Activated CD4-positive, alpha-beta T cell treated with anti-CD3 and anti-CD28 coated beads for 36 hours (primary cell): Measurements from ENCODE around the gene CBX4. TPM values are rescaled to one million over a fixed set of nuclear protein-coding genes. Genes with fewer than 3 reads are reported as not detected.

Source experiments
- ATAC-seq: fragments of 200-7000 bp; cut with Tn5 transposase; one replicate; pipeline ENCODE4 v1.10.0; 2021; ENCODE audit warnings: mild to moderate bottlenecking, moderate library complexity
- CTCF ChIA-PET: fragments of 350-600 bp; sonication (Branson Sonifier 250); formaldehyde crosslinking; loops from one replicate; lab custom pipeline; 2021; ENCODE audit warnings: antibody characterized with exemption; lab: Charles Lee
- POLR2A ChIA-PET: fragments of 350-600 bp; sonication (Branson Sonifier 250); formaldehyde crosslinking; loops from one replicate; lab custom pipeline; 2021; ENCODE audit warnings: antibody characterized with exemption, inconsistent platforms; lab: Charles Lee
- DNase-seq: peaks from one replicate; pipeline ENCODE4 v3.0.0-alpha.2; 2020
- H3K27ac Mint-ChIP-seq: one replicate; pipeline ENCODE4 v1.8.0; 2021; ENCODE audit warnings: mixed read lengths
- H3K27me3 Mint-ChIP-seq: one replicate; pipeline ENCODE4 v1.8.0; 2021; ENCODE audit warnings: mixed read lengths
- H3K36me3 Mint-ChIP-seq: one replicate; pipeline ENCODE4 v1.8.0; 2021; ENCODE audit warnings: low read depth, mixed read lengths
- H3K4me1 Mint-ChIP-seq: one replicate; pipeline ENCODE4 v1.8.0; 2021; ENCODE audit warnings: mixed read lengths
- H3K4me3 Mint-ChIP-seq: one replicate; pipeline ENCODE4 v1.8.0; 2021; ENCODE audit warnings: mild to moderate bottlenecking, moderate library complexity, mixed read lengths
- H3K9me3 Mint-ChIP-seq: one replicate; pipeline ENCODE4 v1.8.0; 2021; ENCODE audit warnings: low read depth, mixed read lengths
- intact Hi-C, 2 experiments: fragments of 100-400 bp; cut with DNase I in 1 of 2; cut with micrococcal nuclease in 1 of 2; formaldehyde crosslinking; loops; one replicate each; pipeline versions ENCODE4 v1.14.2 to v1.15.1; 2022 to 2024; cut with DNase I, micrococcal nuclease
- total RNA-seq, 2 experiments: library from RNA; stranded (reverse); gene quantifications; one replicate each; pipeline ENCODE4 v1.2.3, GENCODE V29; 2021

CBX4 gene
- total RNA-seq, 2 experiments from 2014 or later, result 14.9 to 18.5 TPM

DNA sequence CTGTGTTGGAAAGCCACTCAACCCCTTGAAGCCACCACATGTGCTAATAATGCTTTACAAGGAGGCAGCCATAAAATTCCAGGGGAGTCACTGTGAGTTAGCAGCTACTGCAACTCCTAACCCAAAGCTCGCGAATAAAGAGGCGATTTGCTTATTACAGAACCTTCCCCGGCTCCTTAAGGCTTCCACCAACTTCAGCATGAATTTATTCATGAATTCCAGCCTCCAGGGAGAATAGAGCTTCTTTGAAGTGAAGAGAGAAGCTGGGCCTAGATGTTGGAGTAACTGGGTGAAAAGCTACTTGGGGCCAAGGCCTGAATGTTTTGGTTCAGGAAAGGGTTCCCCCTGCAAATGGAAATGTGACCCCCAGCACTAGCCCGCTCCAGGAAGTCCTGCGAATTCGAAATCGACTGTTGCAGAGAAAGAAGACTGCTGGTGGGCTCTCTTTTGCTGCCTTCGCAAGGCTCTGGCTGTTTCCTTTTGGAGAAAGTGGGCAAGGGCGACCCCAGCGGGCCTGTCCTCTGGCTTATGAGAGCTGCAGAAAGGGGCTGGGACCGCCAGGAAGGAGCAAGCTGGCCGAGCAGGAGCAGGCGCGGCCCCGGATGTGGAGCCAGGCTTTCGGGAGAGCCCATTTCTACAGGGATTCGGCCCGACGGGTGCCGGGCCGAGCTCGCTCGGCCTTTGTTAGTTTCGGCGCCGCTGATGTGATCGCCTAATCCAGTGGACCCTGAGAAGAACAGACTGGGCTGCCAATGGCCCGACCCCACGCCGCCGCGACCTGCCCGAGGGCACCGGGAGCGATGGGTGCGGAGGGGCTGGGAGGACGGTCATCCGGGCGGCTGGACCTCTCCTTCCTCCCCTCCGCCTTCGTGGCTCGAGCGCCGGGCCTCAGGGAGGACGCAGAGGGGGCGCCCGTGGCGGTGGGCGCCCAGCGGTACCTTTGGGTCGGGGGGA is 50.0 kb downstream of the CBX4 start:
- Mint-ChIP-seq H3K4me1 (peaks cover 4% of the 10 kb centered on the region), H3K36me3 (no peaks in the 10 kb centered on the region), H3K27ac (no peak overlapping the region), H3K9me3 (no peaks in the 10 kb centered on the region), H3K27me3 (peaks cover 49% of the 10 kb centered on the region), H3K4me3 (no peak overlapping the region)
- ChIA-PET CTCF (interaction anchor here (0.6 to 1.5 kb wide), 15 partner anchors 8 to 407 kb away, joined by 3 to 6 read pairs (median 3); partner anchors contain the start of gene CBX8), POLR2A (interaction anchor here (0.5 kb wide), 1 partner anchor 24 kb away, joined by 3 read pairs; no protein-coding TSS in a partner anchor)
- no peak for ATAC-seq
- intact Hi-C loops, result no loop called here
- DNase-seq, result no peak

DNA sequence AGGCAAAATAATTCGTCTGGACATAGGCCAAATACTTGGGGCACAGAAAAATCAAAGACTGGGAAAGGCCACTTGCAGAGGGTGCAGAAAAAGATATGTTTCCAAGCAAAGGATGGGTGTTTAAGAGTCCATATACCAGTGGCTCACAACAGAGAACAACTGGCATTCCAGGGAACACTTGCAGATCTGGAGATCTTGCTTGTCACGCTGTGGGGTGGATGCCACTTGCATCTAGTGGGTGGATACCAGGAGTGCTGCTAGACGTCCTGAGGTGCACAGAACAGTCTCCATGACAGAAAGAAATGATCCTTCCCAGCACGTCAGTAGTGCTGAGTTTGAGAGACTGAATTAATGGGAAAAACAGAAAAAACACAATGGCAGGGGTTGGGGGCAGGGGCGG is 50.8 kb downstream of the CBX4 start:
- H3K9me3 Mint-ChIP-seq, result no peaks in the 10 kb centered on the region
- ATAC-seq (no peak), DNase-seq (no peak)
- peaks cover 46% of the 10 kb centered on the region for H3K27me3 Mint-ChIP-seq
- intact Hi-C loops, result no loop called here
- no peak overlapping the region for H3K4me3 Mint-ChIP-seq
- H3K36me3 Mint-ChIP-seq, result no peaks in the 10 kb centered on the region
- no peak overlapping the region for H3K27ac Mint-ChIP-seq
- ChIA-PET CTCF (interaction anchor here (0.8 to 1.5 kb wide), 8 partner anchors 9 to 205 kb away, joined by 3 to 6 read pairs (median 4); partner anchors contain the start of gene CBX8), POLR2A (interaction anchor here (0.5 kb wide), 1 partner anchor 23 kb away, joined by 3 read pairs; no protein-coding TSS in a partner anchor)
- H3K4me1 Mint-ChIP-seq, result peaks cover 4% of the 10 kb centered on the region

DNA sequence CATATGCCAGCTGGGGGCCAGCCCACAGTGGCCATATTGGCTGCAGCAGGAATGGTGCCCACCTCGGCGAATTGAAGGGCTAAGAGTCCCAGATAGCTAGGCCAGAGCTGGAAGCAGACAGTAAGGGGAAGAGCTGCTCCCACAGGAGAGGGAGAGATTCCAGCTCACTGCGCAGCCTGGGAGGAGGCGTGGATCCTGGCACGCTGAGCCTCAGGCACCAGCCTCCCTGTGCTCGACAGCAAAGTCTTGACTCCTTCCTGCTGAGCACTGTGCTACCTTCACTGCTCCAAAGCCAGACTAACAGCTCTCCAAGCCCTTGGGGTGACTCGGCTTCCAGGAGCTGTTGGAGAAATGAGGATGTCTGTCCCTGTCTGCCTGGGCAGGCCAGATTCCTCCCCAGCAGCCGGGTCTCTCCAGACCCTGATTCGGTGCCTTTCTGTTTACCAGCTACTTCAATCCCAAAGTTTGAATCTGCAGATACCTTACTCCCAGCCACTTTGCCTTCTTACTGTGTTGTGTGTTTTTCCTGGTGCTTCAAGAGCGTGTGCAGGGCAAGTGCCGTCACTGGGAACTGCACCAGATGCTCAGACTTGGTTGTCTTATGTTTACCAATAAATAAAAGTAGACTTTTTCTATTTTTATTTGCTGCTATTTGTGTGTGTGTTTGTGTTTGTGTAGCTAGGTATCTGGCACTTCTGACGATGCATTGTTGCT is 52.2 kb downstream of the CBX4 start:
- ATAC-seq (no peak), DNase-seq (no peak)
- no peak overlapping the region for H3K27ac Mint-ChIP-seq
- no peaks in the 10 kb centered on the region for H3K36me3 Mint-ChIP-seq
- peaks cover 4% of the 10 kb centered on the region for H3K4me1 Mint-ChIP-seq
- no peaks in the 10 kb centered on the region for H3K9me3 Mint-ChIP-seq
- H3K27me3 Mint-ChIP-seq, result peaks cover 47% of the 10 kb centered on the region
- intact Hi-C loops, result no loop called here
- POLR2A ChIA-PET, result no interaction called here
- CTCF ChIA-PET, result interaction anchor here (0.7 to 1.4 kb wide), 3 partner anchors 129 to 477 kb away, joined by 3 to 4 read pairs (median 4); no protein-coding TSS in a partner anchor
- H3K4me3 Mint-ChIP-seq, result no peak overlapping the region

DNA sequence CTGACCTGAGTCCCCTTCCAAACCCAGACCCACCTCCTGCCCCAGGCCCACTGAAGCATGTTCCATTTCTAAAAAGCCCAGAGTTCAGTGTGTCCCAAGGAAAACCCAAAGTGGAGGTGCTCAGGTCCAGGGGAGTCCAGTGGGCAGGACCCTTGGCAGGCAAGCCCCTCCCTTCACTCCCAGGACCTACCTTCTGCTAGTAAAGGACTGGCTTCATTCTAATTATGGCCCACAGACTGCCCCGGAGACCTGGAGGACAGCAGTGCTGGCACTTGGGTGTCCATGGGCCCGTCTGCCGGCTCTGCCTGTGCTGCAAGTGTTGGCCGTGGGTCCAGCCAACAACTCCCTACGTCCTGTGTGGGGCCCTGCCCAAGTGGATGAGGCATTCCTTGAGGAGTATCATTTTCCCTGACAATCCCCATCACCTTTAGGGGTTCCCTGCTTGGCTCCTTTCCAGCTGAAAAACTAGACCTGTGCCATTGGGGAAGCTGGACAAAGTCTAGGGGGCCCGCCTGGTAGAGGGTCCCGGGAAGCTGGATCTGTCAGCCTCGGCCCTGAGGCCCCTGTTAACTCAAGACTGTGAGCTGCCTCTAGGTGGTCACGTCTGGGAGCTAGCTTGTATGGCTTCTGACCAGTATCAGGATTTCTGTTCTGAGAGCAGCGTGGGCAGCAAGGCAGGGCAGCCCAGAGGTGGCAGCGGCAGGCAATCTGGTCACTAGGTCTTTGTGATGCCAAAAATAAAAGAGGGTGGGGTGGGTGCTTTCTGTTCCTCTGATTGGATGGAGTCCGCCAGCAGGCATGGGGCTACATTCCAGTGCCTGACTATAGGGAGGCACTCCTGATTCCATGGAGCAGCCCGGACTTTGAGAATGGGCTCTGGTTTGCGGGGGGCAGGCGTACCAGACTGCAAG is 53.1 kb downstream of the CBX4 start:
- Mint-ChIP-seq H3K27me3 (peaks cover 46% of the 10 kb centered on the region), H3K36me3 (no peaks in the 10 kb centered on the region), H3K9me3 (no peaks in the 10 kb centered on the region), H3K27ac (no peak overlapping the region), H3K4me3 (no peak overlapping the region), H3K4me1 (peaks cover 5% of the 10 kb centered on the region)
- no peak for DNase-seq
- intact Hi-C loops, result no loop called here
- POLR2A ChIA-PET, result no interaction called here
- ATAC-seq, result no peak
- CTCF ChIA-PET, result interaction anchor here (0.7 to 1.4 kb wide), 3 partner anchors 9 to 478 kb away, joined by 4 read pairs; no protein-coding TSS in a partner anchor

DNA sequence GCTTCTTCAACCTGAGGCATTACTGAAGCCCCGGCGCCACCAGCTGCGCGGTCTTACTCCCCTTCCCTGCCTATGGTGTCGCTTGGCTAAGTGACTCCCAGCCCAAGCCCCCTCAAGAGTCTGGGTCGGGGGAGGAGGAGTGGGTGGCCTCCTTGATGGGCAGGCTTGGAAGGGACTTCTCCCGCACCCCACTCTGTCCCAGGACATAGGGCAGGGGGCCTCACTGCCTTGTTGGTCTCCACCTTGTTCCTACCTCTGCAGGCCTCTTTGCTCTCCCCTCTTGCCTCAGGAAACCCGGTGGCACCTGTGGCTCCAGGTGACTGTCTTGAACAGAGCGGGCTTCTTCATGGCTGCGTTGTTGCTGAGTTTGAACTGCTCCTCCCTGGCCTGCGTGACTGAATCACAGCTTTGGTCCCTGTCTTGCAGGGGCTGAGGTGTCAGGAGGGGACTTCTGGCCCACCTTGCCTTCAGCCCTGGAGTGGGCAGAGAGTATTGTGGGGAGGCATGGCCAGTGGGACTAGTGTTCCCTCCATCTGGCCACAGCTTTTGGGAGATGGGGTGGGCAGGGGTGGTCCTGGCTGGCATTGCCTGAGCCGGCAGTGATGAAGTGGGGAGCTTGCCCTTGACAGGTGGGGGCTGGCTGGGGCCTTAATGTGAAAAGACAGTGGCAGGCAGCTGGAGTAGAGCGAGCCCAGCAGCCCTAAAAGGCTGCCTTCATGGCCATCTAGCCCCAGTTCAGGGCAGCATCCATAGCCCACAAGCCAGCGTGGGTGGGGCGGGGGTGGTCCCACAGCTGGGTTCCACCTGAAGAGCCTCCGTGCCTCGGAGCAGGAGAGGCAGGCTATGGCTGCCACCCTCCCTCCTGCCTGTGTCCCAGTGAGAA is 54.0 kb downstream of the CBX4 start:
- ChIA-PET CTCF (interaction anchor here (0.6 kb wide), 2 partner anchors 39 to 1603 kb away, joined by 3 read pairs; no protein-coding TSS in a partner anchor), POLR2A (interaction anchor here (0.5 kb wide), 1 partner anchor 253 kb away, joined by 5 read pairs; no protein-coding TSS in a partner anchor)
- Mint-ChIP-seq H3K4me3 (no peak overlapping the region), H3K27me3 (peaks cover 47% of the 10 kb centered on the region), H3K36me3 (no peaks in the 10 kb centered on the region), H3K4me1 (peaks cover 2% of the 10 kb centered on the region), H3K27ac (no peak overlapping the region), H3K9me3 (no peaks in the 10 kb centered on the region)
- DNase-seq (no peak), ATAC-seq (no peak)
- intact Hi-C loops, result no loop called here

DNA sequence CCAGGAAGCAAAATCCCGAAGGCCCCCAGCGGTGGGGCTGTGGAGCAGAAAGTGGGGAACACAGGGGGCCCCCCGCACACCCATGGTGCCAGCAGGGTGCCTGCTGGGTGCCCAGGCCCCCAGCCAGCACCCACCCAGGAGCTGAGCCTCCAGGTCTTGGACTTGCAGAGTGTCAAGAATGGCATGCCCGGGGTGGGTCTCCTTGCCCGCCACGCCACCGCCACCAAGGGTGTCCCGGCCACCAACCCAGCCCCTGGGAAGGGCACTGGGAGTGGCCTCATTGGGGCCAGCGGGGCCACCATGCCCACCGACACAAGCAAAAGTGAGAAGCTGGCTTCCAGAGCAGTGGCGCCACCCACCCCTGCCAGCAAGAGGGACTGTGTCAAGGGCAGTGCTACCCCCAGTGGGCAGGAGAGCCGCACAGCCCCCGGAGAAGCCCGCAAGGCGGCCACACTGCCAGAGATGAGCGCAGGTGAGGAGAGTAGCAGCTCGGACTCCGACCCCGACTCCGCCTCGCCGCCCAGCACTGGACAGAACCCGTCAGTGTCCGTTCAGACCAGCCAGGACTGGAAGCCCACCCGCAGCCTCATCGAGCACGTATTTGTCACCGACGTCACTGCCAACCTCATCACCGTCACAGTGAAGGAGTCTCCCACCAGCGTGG is 54.8 kb downstream of the CBX4 start:
- Mint-ChIP-seq H3K36me3 (no peaks in the 10 kb centered on the region), H3K27me3 (peaks cover 52% of the 10 kb centered on the region), H3K4me1 (peaks cover 2% of the 10 kb centered on the region), H3K27ac (no peak overlapping the region), H3K4me3 (no peak overlapping the region), H3K9me3 (no peaks in the 10 kb centered on the region)
- ChIA-PET POLR2A (no interaction called here), CTCF (interaction anchor here (0.6 kb wide), 2 partner anchors 39 to 1602 kb away, joined by 3 read pairs; no protein-coding TSS in a partner anchor)
- intact Hi-C loops, result no loop called here
- DNase-seq (no peak), ATAC-seq (no peak)

DNA sequence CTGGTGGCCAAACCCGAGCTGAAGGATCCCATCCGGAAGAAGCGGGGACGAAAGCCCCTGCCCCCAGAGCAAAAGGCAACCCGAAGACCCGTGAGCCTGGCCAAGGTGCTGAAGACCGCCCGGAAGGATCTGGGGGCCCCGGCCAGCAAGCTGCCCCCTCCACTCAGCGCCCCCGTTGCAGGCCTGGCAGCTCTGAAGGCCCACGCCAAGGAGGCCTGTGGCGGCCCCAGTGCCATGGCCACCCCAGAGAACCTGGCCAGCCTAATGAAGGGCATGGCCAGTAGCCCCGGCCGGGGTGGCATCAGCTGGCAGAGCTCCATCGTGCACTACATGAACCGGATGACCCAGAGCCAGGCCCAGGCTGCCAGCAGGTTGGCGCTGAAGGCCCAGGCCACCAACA is 55.3 kb downstream of the CBX4 start:
- ATAC-seq (no peak), DNase-seq (no peak)
- Mint-ChIP-seq H3K4me1 (peaks cover 4% of the 10 kb centered on the region), H3K9me3 (no peaks in the 10 kb centered on the region), H3K4me3 (no peak overlapping the region), H3K36me3 (no peaks in the 10 kb centered on the region), H3K27ac (no peak overlapping the region), H3K27me3 (peaks cover 53% of the 10 kb centered on the region)
- CTCF ChIA-PET, result interaction anchor here (0.6 kb wide), 1 partner anchor 20 kb away, joined by 4 read pairs; no protein-coding TSS in a partner anchor
- intact Hi-C loops, result no loop called here
- POLR2A ChIA-PET, result no interaction called here
